Smooth muscle cell (in vitro differentiated cells): Measurements from ENCODE around the gene TENT4B. TPM values are rescaled to one million over a fixed set of nuclear protein-coding genes. Genes with fewer than 3 reads are reported as not detected.

ENCODE experiments used
- DNase-seq: peaks from one replicate; lab custom pipeline; 2025; ENCODE audit not compliant: unreplicated experiment; lab: John Stamatoyannopoulos, UW
- H2AFZ ChIP-seq: fragments of 200-600 bp; sonication (generic); 2 replicates; pipeline ENCODE4 v1.6.0; 2016; ENCODE audit warnings: antibody characterized with exemption, low read depth, mild to moderate bottlenecking
- H3F3A ChIP-seq: fragments of 200-600 bp; sonication (generic); 2 replicates; pipeline ENCODE4 v1.6.0; 2017; ENCODE audit warnings: antibody characterized with exemption, low read depth
- H3K27ac ChIP-seq: fragments of 200-600 bp; sonication (generic); 2 replicates; pipeline ENCODE4 v1.5.1; 2016; ENCODE audit warnings: low read depth, mild to moderate bottlenecking
- H3K27me3 ChIP-seq: fragments of 200-600 bp; sonication (generic); 2 replicates; pipeline ENCODE4 v1.6.1; 2016; ENCODE audit warnings: low read depth, mild to moderate bottlenecking
- H3K36me3 ChIP-seq: fragments of 200-600 bp; sonication (generic); 2 replicates; pipeline ENCODE4 v1.5.1; 2016; ENCODE audit warnings: low read depth
- H3K4me1 ChIP-seq: fragments of 200-600 bp; sonication (generic); 2 replicates; pipeline ENCODE4 v1.5.1; 2016; ENCODE audit warnings: low read depth
- H3K4me2 ChIP-seq: fragments of 200-600 bp; sonication (generic); 2 replicates; pipeline ENCODE4 v1.6.0; 2016; ENCODE audit warnings: mild to moderate bottlenecking
- H3K4me3 ChIP-seq: fragments of 200-600 bp; sonication (generic); 2 replicates; pipeline ENCODE4 v1.5.1; 2016; ENCODE audit warnings: mild to moderate bottlenecking
- H3K79me2 ChIP-seq: fragments of 200-600 bp; sonication (generic); 2 replicates; pipeline ENCODE4 v1.6.0; 2016; ENCODE audit warnings: low read depth, mild to moderate bottlenecking
- H3K9ac ChIP-seq: fragments of 200-600 bp; sonication (generic); 2 replicates; pipeline ENCODE4 v1.6.0; 2016; ENCODE audit warnings: low read depth
- H3K9me3 ChIP-seq: fragments of 200-600 bp; sonication (generic); replicated peaks from 2 replicates; pipeline ENCODE4 v1.5.1; 2016; ENCODE audit warnings: low read depth
- H4K20me1 ChIP-seq: fragments of 200-600 bp; sonication (generic); 2 replicates; pipeline ENCODE4 v1.6.0; 2016; ENCODE audit warnings: low read depth
- WGBS: methylation state at CpG from one replicate; pipeline ENCODE4 v1.1.7; 2016; ENCODE audit warnings: low lambda C conversion rate; 5-methylcytosine and 5-hydroxymethylcytosine counted together
- polyA plus RNA-seq: library from polyadenylated mRNA; unstranded; fragments of >200 nt; fragmentation: Nextera tagmentation; extraction: Ambion mirVana; gene quantifications from 2 replicates; pipeline ENCODE4 v1.2.1, GENCODE V29; 2016
- total RNA-seq: library from RNA; depleted of rRNA; stranded (reverse); fragments of >200 nt; gene quantifications from 2 replicates; pipeline ENCODE4 v1.2.3, GENCODE V29; 2014
- TF ChIP-seq, protein P1 (sequence below): fragments of 200-600 bp; sonication (generic); IDR thresholded peaks from 2 replicates; pipeline ENCODE4 v1.5.1; 2017; ENCODE audit warnings: borderline replicate concordance, mild to moderate bottlenecking, antibody characterized with exemption; ENCODE audit not compliant: insufficient read depth, poor library complexity, severe bottlenecking

TENT4B gene
- total and polyA plus RNA-seq, 2 experiments from 2014 or later = 2.6 to 8.8 TPM

DNA sequence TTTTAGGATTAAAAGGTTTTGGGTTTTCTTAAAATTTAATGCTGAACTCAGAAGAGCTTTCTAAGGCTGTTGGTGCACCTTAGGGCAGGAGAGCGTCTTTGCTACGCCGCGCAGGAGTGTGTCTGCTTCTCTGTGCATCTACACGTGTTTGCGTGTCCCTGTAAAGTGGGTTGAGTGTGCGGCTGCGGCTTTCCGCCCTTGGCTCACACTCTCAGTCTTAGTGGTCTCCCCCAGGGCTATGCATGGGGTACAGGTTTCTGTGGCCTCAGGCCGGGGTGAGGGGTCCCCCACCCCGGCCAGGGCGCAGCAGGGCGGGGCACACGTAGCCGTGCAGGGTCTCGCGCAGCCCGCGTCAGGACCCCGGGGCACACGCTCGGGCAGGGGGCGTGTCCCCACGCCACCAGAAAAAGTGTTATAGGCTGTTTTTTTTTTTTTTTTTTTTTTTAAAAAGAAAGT lies 727 bp upstream of the TENT4B start:
- peak overlapping the region; percentile 97 for H3K4me2 ChIP-seq
- H2AFZ ChIP-seq = peak overlapping the region; percentile 96
- peaks cover 4% of the 10 kb centered on the region for H3F3A ChIP-seq
- no peak for DNase-seq
- peak overlapping the region; percentile 97 for H3K4me3 ChIP-seq
- no peaks in the 10 kb centered on the region for H3K9me3 ChIP-seq
- H3K27me3 ChIP-seq = no peaks in the 10 kb centered on the region
- H4K20me1 ChIP-seq = peaks cover 37% of the 10 kb centered on the region
- peak overlapping the region; percentile 98 for H3K27ac ChIP-seq
- peaks cover 25% of the 10 kb centered on the region for H3K79me2 ChIP-seq
- peaks cover 19% of the 10 kb centered on the region for H3K4me1 ChIP-seq
- WGBS = under 1% methylated on average over 24 of the region's 24 CpGs
- TF ChIP-seq, protein P1, sequence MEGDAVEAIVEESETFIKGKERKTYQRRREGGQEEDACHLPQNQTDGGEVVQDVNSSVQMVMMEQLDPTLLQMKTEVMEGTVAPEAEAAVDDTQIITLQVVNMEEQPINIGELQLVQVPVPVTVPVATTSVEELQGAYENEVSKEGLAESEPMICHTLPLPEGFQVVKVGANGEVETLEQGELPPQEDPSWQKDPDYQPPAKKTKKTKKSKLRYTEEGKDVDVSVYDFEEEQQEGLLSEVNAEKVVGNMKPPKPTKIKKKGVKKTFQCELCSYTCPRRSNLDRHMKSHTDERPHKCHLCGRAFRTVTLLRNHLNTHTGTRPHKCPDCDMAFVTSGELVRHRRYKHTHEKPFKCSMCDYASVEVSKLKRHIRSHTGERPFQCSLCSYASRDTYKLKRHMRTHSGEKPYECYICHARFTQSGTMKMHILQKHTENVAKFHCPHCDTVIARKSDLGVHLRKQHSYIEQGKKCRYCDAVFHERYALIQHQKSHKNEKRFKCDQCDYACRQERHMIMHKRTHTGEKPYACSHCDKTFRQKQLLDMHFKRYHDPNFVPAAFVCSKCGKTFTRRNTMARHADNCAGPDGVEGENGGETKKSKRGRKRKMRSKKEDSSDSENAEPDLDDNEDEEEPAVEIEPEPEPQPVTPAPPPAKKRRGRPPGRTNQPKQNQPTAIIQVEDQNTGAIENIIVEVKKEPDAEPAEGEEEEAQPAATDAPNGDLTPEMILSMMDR = no peak
- H3K9ac ChIP-seq = peak overlapping the region; percentile 95
- no peaks in the 10 kb centered on the region for H3K36me3 ChIP-seq

- peaks cover 51% of the 10 kb centered on the region for H4K20me1 ChIP-seq
- TF ChIP-seq, protein P1 = no peak
- peak overlapping the region; percentile 99 for H3K4me2 ChIP-seq
- peak overlapping the region; percentile 80 for H3K9ac ChIP-seq
- H3K9me3 ChIP-seq = no peaks in the 10 kb centered on the region
- H3K4me3 ChIP-seq = peak overlapping the region; percentile 97
- peak overlapping the region; percentile 55 for H2AFZ ChIP-seq
- H3K4me1 ChIP-seq = peaks cover 19% of the 10 kb centered on the region
- H3F3A ChIP-seq = peaks cover 4% of the 10 kb centered on the region
- H3K36me3 ChIP-seq = no peaks in the 10 kb centered on the region
- H3K79me2 ChIP-seq = peaks cover 39% of the 10 kb centered on the region
- WGBS = under 1% methylated on average over 71 of the region's 89 CpGs
- no peaks in the 10 kb centered on the region for H3K27me3 ChIP-seq
- H3K27ac ChIP-seq = no peak overlapping the region
- no peak for DNase-seq
These were observed 702 bp downstream of the TENT4B start for GRCh38 chr16:50153596-50154419.

DNA sequence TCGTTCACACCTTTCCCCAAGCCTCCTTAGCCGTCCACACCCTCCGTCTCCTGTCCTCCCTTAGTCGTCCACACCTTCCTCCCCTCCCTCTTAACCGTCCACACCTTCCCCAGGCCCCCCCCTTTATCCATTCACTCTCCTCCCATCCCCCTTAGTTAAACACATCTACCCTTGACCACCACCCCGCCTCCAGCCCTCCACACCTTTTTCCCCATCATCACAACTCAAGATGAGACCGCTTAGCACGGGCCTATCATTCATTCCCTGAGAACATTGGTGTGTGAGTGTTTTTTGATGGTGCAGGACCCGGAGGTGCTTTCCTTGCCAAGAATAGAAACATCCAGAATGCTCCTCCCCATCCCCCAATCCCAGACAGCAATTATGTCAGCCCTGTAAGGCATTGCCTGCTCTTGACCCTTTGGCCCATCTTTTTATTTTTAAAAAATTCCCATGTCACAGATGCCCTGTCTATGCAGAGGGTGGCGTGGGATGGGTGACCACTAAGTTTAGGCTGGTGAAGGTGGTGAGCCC lies 1.4 kb downstream of the TENT4B start:
- H3K4me2 ChIP-seq = peak overlapping the region; percentile 99
- 36% methylated on average over 4 of the region's 10 CpGs for WGBS
- peaks cover 58% of the 10 kb centered on the region for H4K20me1 ChIP-seq

More for the DNA sequence above, 1.4 kb downstream of the TENT4B start:
- Histone ChIP-seq H3K4me1 (peaks cover 19% of the 10 kb centered on the region), H3K4me3 (peak overlapping the region; percentile 97), H3K36me3 (no peaks in the 10 kb centered on the region), H3K27me3 (no peaks in the 10 kb centered on the region), H3K9me3 (no peaks in the 10 kb centered on the region), H3K79me2 (peaks cover 46% of the 10 kb centered on the region), H3K9ac (peak overlapping the region; percentile 80), H3F3A (peaks cover 4% of the 10 kb centered on the region), H2AFZ (no peak overlapping the region), H3K27ac (no peak overlapping the region)
- TF ChIP-seq, protein P1 = no peak
- DNase-seq = no peak
